Activated CD4-positive, alpha-beta T cell treated with anti-CD3 and anti-CD28 coated beads for 36 hours (primary cell): ENCODE results near the gene C9orf85. TPM values are rescaled to one million over a fixed set of nuclear protein-coding genes. Genes with fewer than 3 reads are reported as not detected.
"Not testable (repeated sequence)": the region's sequence is repeated elsewhere in the genome, so short reads cannot be mapped to it uniquely, and the experiment has no call there.

ENCODE experiments used
- ATAC-seq: fragments of 200-7000 bp; cut with Tn5 transposase; one replicate; pipeline ENCODE4 v1.10.0; 2021; ENCODE audit warnings: mild to moderate bottlenecking, moderate library complexity
- CTCF ChIA-PET: fragments of 350-600 bp; sonication (Branson Sonifier 250); formaldehyde crosslinking; loops from one replicate; lab custom pipeline; 2021; ENCODE audit warnings: antibody characterized with exemption; lab: Charles Lee
- POLR2A ChIA-PET: fragments of 350-600 bp; sonication (Branson Sonifier 250); formaldehyde crosslinking; loops from one replicate; lab custom pipeline; 2021; ENCODE audit warnings: antibody characterized with exemption, inconsistent platforms; lab: Charles Lee
- DNase-seq: peaks from one replicate; pipeline ENCODE4 v3.0.0-alpha.2; 2020
- H3K27ac Mint-ChIP-seq: one replicate; pipeline ENCODE4 v1.8.0; 2021; ENCODE audit warnings: mixed read lengths
- H3K27me3 Mint-ChIP-seq: one replicate; pipeline ENCODE4 v1.8.0; 2021; ENCODE audit warnings: mixed read lengths
- H3K36me3 Mint-ChIP-seq: one replicate; pipeline ENCODE4 v1.8.0; 2021; ENCODE audit warnings: low read depth, mixed read lengths
- H3K4me1 Mint-ChIP-seq: one replicate; pipeline ENCODE4 v1.8.0; 2021; ENCODE audit warnings: mixed read lengths
- H3K4me3 Mint-ChIP-seq: one replicate; pipeline ENCODE4 v1.8.0; 2021; ENCODE audit warnings: mild to moderate bottlenecking, moderate library complexity, mixed read lengths
- H3K9me3 Mint-ChIP-seq: one replicate; pipeline ENCODE4 v1.8.0; 2021; ENCODE audit warnings: low read depth, mixed read lengths
- intact Hi-C, 2 experiments: fragments of 100-400 bp; cut with DNase I in 1 of 2; cut with micrococcal nuclease in 1 of 2; formaldehyde crosslinking; loops; one replicate each; pipeline versions ENCODE4 v1.14.2 to v1.15.1; 2022 to 2024; cut with DNase I, micrococcal nuclease
- total RNA-seq, 2 experiments: library from RNA; stranded (reverse); gene quantifications; one replicate each; pipeline ENCODE4 v1.2.3, GENCODE V29; 2021

Gene C9orf85
- total RNA-seq, 2 experiments from 2014 or later = 10.2 to 10.4 TPM

GRCh38 chr9:71941998-71942567 lies 30.6 kb downstream of the C9orf85 start:
- ATAC-seq (no peak), DNase-seq (no peak)
- peaks cover 15% of the 10 kb centered on the region for H3K4me1 Mint-ChIP-seq
- intact Hi-C loops = no loop called here
- no peaks in the 10 kb centered on the region for H3K9me3 Mint-ChIP-seq
- ChIA-PET POLR2A (interaction anchor here (0.7 kb wide), 1 partner anchor 1029 kb away, joined by 6 read pairs; no protein-coding TSS in a partner anchor), CTCF (interaction anchor here (0.6 to 1.1 kb wide), 2 partner anchors 123 to 161 kb away, joined by 3 to 4 read pairs; no protein-coding TSS in a partner anchor)
- no peak overlapping the region for H3K4me3 Mint-ChIP-seq
- no peaks in the 10 kb centered on the region for H3K36me3 Mint-ChIP-seq
- H3K27me3 Mint-ChIP-seq = no peaks in the 10 kb centered on the region
- no peak overlapping the region for H3K27ac Mint-ChIP-seq

DNA sequence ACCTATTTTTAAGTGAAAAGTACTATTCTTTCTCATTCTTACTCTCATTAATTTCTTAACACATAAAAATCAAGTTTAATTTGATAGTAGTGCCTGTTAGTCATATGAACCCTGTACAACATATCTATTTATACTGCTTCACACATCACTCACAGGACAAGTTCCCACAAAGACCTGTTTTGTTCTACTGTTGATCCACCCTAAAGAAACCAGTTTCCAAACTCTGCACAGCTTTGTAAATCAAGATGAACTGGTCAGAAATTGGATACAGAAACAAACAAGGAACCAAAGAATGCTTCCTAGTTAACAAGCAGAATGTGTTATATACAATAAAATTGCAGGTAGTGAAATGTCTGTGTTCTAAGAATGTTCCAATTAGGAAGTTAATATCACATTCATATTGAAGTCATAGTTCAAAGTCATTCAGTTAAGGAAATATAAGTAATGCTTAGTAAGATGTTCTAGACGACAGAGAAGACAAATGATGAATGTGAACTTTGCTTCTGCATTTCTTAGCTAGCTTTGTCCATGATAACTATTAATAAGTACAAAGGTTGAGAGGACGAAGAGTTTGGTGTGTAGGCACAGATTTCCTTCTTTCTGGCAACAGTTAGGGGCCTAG lies 33.4 kb downstream of the C9orf85 start:
- DNase-seq = no peak
- no peak overlapping the region for H3K27ac Mint-ChIP-seq
- peaks cover 10% of the 10 kb centered on the region for H3K4me1 Mint-ChIP-seq
- H3K36me3 Mint-ChIP-seq = peaks cover 4% of the 10 kb centered on the region
- H3K27me3 Mint-ChIP-seq = no peaks in the 10 kb centered on the region
- ChIA-PET CTCF (interaction anchor here (1.8 kb wide), 1 partner anchor 10 kb away, joined by 3 read pairs; no protein-coding TSS in a partner anchor), POLR2A (no interaction called here)
- intact Hi-C loops = no loop called here
- no peaks in the 10 kb centered on the region for H3K9me3 Mint-ChIP-seq
- H3K4me3 Mint-ChIP-seq = no peak overlapping the region
- ATAC-seq = no peak

DNA sequence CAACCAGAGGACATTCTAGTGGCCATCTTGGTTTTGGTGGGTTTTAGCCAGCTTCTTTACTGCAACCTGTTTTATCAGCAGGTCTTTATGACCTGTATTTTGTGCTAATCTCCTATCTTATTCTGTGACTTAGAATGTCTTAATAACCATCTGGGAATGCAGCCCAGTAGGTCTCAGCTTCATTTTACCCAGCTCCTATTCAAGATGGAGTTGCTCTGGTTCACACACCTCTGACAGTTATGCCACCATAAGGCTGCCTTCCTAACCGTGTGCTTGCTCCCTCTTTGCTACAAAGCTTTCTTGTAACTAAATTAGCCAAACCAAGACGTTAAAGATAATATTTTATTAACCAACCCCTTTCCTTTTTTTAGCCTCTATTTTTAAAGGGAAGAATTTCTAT lies 43.2 kb downstream of the C9orf85 start:
- H3K9me3 Mint-ChIP-seq, POLR2A ChIA-PET, H3K27me3 Mint-ChIP-seq, H3K36me3 Mint-ChIP-seq, intact Hi-C loops, H3K4me1 Mint-ChIP-seq, ATAC-seq, DNase-seq, H3K27ac Mint-ChIP-seq, H3K4me3 Mint-ChIP-seq: not testable (repeated sequence)
- CTCF ChIA-PET = interaction anchor here (1.6 kb wide), 1 partner anchor 10 kb away, joined by 3 read pairs; no protein-coding TSS in a partner anchor

DNA sequence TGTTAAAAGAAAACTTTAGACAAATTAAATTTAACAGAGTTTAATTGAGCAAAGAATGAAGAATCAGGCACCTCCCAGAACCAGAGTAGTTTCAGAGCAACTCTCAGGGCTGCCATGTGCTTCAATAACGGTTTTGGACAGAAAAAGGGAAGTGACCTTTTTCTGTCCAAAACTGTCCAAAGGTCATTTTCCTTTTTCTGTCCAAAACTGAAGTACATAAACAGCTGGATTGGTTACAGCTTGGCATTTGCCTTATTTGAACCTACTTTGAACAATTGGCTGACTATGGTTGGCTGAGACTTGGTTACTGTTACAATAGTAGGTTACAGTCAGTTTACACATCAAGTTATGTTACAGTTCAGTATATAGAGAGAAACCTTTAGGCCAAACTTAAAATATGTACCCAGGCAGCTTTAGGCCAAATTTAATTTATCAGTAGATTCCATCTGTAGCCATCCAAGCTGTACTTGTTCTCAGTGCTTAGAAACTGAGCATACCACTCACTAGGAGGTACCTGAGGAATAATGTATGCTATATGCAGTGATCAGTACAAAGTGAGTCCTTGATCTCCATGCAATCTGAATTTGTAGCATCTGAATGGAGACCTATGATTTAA lies 44.0 kb downstream of the C9orf85 start:
- Mint-ChIP-seq H3K27me3 (no peaks in the 10 kb centered on the region), H3K4me3 (no peak overlapping the region), H3K27ac (no peak overlapping the region), H3K9me3 (no peaks in the 10 kb centered on the region), H3K36me3 (peaks cover 3% of the 10 kb centered on the region), H3K4me1 (peaks cover 2% of the 10 kb centered on the region)
- no peak for ATAC-seq
- CTCF ChIA-PET = interaction anchor here (1.6 kb wide), 1 partner anchor 11 kb away, joined by 3 read pairs; no protein-coding TSS in a partner anchor
- intact Hi-C loops = no loop called here
- DNase-seq = no peak
- POLR2A ChIA-PET = no interaction called here

- DNase-seq = no peak
- H3K9me3 Mint-ChIP-seq = peaks cover 8% of the 10 kb centered on the region
- no peaks in the 10 kb centered on the region for H3K27me3 Mint-ChIP-seq
- intact Hi-C loops = no loop called here
- peaks cover 36% of the 10 kb centered on the region for H3K36me3 Mint-ChIP-seq
- H3K4me1 Mint-ChIP-seq = no peaks in the 10 kb centered on the region
- ATAC-seq = no peak
- H3K4me3 Mint-ChIP-seq = no peak overlapping the region
- CTCF ChIA-PET = no interaction called here
- POLR2A ChIA-PET = no interaction called here
- H3K27ac Mint-ChIP-seq = no peak overlapping the region
Observed at GRCh38 chr9:71962328-71962727, 50.9 kb downstream of the C9orf85 start.

DNA sequence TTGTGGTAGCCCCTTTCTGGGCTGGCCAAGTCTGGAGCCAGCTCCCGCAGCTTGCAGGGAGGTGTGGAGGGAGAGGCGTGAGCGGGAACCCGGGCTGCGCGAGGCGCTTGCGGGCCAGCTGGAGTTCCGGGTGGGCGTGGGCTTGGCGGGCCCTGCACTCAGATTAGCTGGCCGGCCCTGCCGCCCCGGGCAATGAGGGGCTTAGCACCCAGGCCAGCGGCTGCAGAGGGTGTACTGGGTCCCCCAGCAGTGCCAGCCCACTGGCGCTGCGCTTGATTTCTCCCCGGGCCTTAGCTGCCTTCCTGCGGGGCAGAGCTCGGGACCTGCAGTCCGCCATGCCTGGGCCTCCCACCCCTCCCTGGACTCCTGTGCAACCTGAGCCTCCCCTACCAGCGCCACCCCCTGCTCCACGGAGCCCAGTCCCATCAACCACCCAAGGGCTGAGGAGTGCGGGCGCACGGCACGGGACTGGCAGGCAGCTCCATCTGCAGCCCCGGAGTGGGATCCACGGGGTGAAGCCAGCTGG lies 52.1 kb downstream of the C9orf85 start:
- H3K27ac Mint-ChIP-seq, ATAC-seq, DNase-seq, H3K9me3 Mint-ChIP-seq, H3K4me3 Mint-ChIP-seq, H3K27me3 Mint-ChIP-seq, POLR2A ChIA-PET, H3K4me1 Mint-ChIP-seq, intact Hi-C loops: not testable (repeated sequence)
- CTCF ChIA-PET = interaction anchor here (1.3 kb wide), 1 partner anchor 12 kb away, joined by 3 read pairs; no protein-coding TSS in a partner anchor
- H3K36me3 Mint-ChIP-seq = peaks cover 43% of the 10 kb centered on the region

DNA sequence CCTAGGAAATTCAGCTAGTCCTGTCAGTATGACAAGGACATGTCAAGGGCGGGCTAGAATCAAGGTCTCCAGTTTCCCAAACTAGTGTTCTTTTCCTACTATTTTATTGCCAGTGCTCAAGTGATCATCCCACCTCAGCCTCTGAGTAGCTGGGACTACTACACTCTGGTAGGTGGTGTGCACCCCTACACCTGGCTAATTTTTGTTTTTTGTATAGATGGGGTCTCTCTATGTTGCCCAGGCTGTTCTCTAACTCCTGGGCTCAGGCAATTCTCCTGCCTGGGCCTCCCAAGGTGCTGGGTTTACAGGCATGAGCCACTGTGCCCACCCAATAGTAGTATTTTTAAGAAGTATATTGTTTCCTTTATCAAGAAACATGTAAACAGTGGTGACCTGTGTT lies 54.0 kb downstream of the C9orf85 start:
- peaks cover 15% of the 10 kb centered on the region for H3K9me3 Mint-ChIP-seq
- no peaks in the 10 kb centered on the region for H3K27me3 Mint-ChIP-seq
- H3K27ac Mint-ChIP-seq = no peak overlapping the region
- no peak overlapping the region for H3K4me3 Mint-ChIP-seq
- DNase-seq (no peak), ATAC-seq (no peak)
- CTCF ChIA-PET = no interaction called here
- peaks cover 45% of the 10 kb centered on the region for H3K36me3 Mint-ChIP-seq
- POLR2A ChIA-PET = no interaction called here
- no peaks in the 10 kb centered on the region for H3K4me1 Mint-ChIP-seq
- intact Hi-C loops = no loop called here

- CTCF ChIA-PET = no interaction called here
- H3K36me3 Mint-ChIP-seq = peaks cover 45% of the 10 kb centered on the region
Observed at GRCh38 chr9:71966601-71967000, 55.2 kb downstream of the C9orf85 start.

GRCh38 chr9:71968541-71969090 lies 57.2 kb downstream of the C9orf85 start:
- ChIA-PET POLR2A (no interaction called here), CTCF (no interaction called here)
- H3K36me3 Mint-ChIP-seq = peaks cover 40% of the 10 kb centered on the region
- no peak for DNase-seq
- H3K27me3 Mint-ChIP-seq = no peaks in the 10 kb centered on the region
- intact Hi-C loops = no loop called here
- H3K9me3 Mint-ChIP-seq = peaks cover 10% of the 10 kb centered on the region
- ATAC-seq = no peak
- H3K4me3 Mint-ChIP-seq = no peak overlapping the region
- H3K27ac Mint-ChIP-seq = no peak overlapping the region
- H3K4me1 Mint-ChIP-seq = no peaks in the 10 kb centered on the region

More at GRCh38 chr9:71966601-71967000, 55.2 kb downstream of the C9orf85 start:
- DNase-seq (no peak), ATAC-seq (no peak)
- Mint-ChIP-seq H3K4me1 (no peaks in the 10 kb centered on the region), H3K27ac (no peak overlapping the region), H3K9me3 (peaks cover 15% of the 10 kb centered on the region), H3K27me3 (no peaks in the 10 kb centered on the region), H3K4me3 (no peak overlapping the region)
- POLR2A ChIA-PET = no interaction called here
- intact Hi-C loops = loop anchor here in 1 of 2 experiments (1.0 kb wide), 1 partner anchor 20 kb away; no protein-coding TSS in a partner anchor

GRCh38 chr9:71975833-71976232 lies 64.4 kb downstream of the C9orf85 start:
- Mint-ChIP-seq H3K27me3 (no peaks in the 10 kb centered on the region), H3K4me1 (no peaks in the 10 kb centered on the region), H3K4me3 (no peak overlapping the region), H3K36me3 (peaks cover 4% of the 10 kb centered on the region), H3K27ac (no peak overlapping the region), H3K9me3 (no peaks in the 10 kb centered on the region)
- POLR2A ChIA-PET = no interaction called here
- intact Hi-C loops = loop anchor here in 1 of 2 experiments (2.0 kb wide), 1 partner anchor 169 kb away; no protein-coding TSS in a partner anchor
- DNase-seq = no peak
- CTCF ChIA-PET = interaction anchor here (0.8 kb wide), 1 partner anchor 63 kb away, joined by 3 read pairs; no protein-coding TSS in a partner anchor
- ATAC-seq = no peak

DNA sequence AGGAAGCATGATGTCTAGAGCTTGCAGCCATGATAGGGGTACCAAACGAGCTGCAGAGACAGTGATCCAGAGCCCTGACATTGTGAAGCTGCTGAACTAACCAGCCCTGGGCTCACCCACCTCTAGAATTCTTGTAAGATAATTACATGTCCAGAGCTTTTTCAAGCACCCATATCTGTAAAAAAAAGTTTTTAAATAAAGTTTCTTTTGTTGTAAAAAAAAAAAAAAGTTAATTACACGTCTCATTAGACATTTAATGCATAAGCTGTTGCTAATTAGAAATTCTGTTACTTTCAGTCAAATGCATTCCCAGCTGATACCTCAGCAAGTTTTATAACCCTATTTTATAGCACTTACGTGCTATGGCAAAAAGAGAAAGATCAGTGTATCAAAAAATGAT lies 65.6 kb downstream of the C9orf85 start:
- Mint-ChIP-seq H3K4me3 (no peak overlapping the region), H3K27ac (no peak overlapping the region), H3K9me3 (no peaks in the 10 kb centered on the region), H3K36me3 (peaks cover 4% of the 10 kb centered on the region), H3K27me3 (no peaks in the 10 kb centered on the region), H3K4me1 (no peaks in the 10 kb centered on the region)
- POLR2A ChIA-PET = no interaction called here
- DNase-seq (no peak), ATAC-seq (no peak)
- CTCF ChIA-PET = interaction anchor here (1.3 kb wide), 1 partner anchor 171 kb away, joined by 3 read pairs; no protein-coding TSS in a partner anchor
- intact Hi-C loops = loop anchor here in 1 of 2 experiments (2.0 kb wide), 1 partner anchor 170 kb away; no protein-coding TSS in a partner anchor
